Measurements from ENCODE around the gene IL12RB1. TPM values are rescaled to one million over a fixed set of nuclear protein-coding genes. Genes with fewer than 3 reads are reported as not detected.

The IL12RB1 gene
- total RNA-seq, 1 experiment from 2014 or later = not detected

DNA sequence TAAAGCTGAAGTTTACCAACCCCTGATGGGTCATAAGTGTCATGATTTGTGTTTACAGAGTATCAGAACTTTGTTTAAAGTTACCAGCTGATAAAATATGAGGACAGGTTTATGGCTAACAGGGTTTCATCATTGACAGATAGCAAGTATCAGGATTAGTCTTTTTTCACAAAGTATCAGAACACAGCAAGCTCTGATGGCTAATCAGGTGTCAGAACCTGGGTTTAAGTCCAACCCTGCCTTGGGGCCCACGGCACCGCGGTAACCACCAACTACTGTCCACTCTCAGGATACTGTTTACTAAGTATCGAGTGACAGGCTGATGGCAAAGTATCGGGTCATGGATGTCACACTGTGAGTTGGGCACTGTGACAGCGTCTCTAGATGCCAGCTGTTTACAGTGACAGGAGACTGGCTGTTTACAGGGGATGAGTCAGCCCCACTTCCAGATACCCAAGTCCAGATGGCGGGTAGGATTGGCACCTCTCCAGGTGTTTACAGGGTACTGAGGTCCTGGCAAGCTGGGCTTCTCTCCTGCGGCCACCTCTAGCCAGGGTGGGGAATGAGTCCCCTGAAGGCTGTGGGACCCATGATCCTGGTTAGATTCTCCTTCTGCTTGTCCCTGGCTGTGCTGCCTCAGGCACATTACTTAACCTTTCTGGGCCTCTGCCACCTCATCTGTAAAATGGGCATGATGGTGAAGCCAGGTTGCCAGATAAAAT lies 57.0 kb downstream of the IL12RB1 start (continued):
- TF ChIP-seq CEBPB (IDR thresholded peaks at IDR 0.05; ENCODE audit: low read depth) = no peak
- TF ChIP-seq ELF1 (IDR thresholded peaks at IDR 0.05; ENCODE audit: borderline replicate concordance, low read depth) = no peak
- TF ChIP-seq, protein P1, sequence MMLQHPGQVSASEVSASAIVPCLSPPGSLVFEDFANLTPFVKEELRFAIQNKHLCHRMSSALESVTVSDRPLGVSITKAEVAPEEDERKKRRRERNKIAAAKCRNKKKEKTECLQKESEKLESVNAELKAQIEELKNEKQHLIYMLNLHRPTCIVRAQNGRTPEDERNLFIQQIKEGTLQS (IDR thresholded peaks at IDR 0.05) = no peak

DNA sequence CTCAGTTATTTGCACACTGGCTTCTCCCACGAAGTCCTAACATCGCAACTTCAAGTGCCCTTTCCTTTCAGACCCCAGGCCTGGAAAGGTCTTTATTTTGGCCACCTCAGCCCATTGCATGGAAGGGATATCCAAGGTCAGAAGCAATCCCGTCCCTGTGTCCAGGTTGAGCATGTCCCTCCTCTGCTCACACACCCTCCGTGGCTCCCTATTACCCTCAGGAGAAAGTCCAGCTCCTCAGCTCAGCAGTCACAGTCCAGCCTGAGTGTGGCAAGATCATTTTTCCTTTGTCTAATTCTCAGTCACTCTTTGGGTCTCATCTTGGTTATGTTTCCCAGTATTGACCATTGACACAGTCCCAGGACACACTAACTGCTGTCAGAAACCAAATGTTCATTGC lies 59.6 kb downstream of the IL12RB1 start:
- peaks cover 13% of the 10 kb centered on the region for H3K79me2 ChIP-seq (ENCODE audit: insufficient read depth, low read length)
- RAD21 ChIA-PET (ENCODE audit: low non-redundant PET in 1 of 2, low total read pairs in 2 of 2, uncharacterized antibody in 2 of 2, unreplicated experiment in 2 of 2) = no interaction called here
- H3K27me3 ChIP-seq (ENCODE audit: insufficient read depth, low read length) = no peaks in the 10 kb centered on the region
- intact Hi-C loops (cut with micrococcal nuclease) = no loop called here
- peaks cover 17 to 29% of the 10 kb centered on the region in 2 experiments; a peak in 3 of 4 replicates for H3K4me1 ChIP-seq (ENCODE audit: control insufficient read depth in 1 of 2, insufficient read depth in 2 of 2, low read length in 2 of 2)
- H3K27ac ChIP-seq (ENCODE audit: low read depth, low read length) = no peak overlapping the region
- no peak overlapping the region for H2AFZ ChIP-seq (ENCODE audit: low read depth, low read length, poor library complexity, severe bottlenecking)
- H3K4me3 ChIP-seq (replicated peaks in 1 of 2; ENCODE audit: low read depth in 1 of 2, low read length in 2 of 2) = no peak overlapping the region
- ATAC-seq (no peak), DNase-seq (ENCODE audit: low read depth, low spot score) (no peak)
- H3K36me3 ChIP-seq (ENCODE audit: control insufficient read depth in 1 of 2, insufficient read depth in 2 of 2, low read length in 2 of 2) = no peaks in the 10 kb centered on the region
- CTCF ChIA-PET = no interaction called here
- TF ChIP-seq RAD21 (IDR thresholded peaks at IDR 0.05; ENCODE audit: low read depth) (no peak), SIN3A (IDR thresholded peaks at IDR 0.05; ENCODE audit: low read depth) (no peak), POLR2A (IDR thresholded peaks at IDR 0.05; ENCODE audit: borderline replicate concordance, extremely low read depth, insufficient read depth, insufficient read length) (no peak)
- H4K20me1 ChIP-seq (ENCODE audit: insufficient read depth) = no peaks in the 10 kb centered on the region
- no peak overlapping the region for H3K4me2 ChIP-seq (ENCODE audit: low read length)
- H3K9me2 ChIP-seq (ENCODE audit: insufficient read depth) = no peaks in the 10 kb centered on the region
- H3K9me3 ChIP-seq (ENCODE audit: control insufficient read depth in 1 of 2, insufficient read depth in 1 of 2, low read depth in 1 of 2, low read length in 2 of 2) = no peaks in the 10 kb centered on the region
- no TSS peak for BruUV-seq (replicated peaks)
- POLR2A ChIA-PET = no interaction called here
- H3K9ac ChIP-seq (ENCODE audit: low read length) = no peak overlapping the region

DNA sequence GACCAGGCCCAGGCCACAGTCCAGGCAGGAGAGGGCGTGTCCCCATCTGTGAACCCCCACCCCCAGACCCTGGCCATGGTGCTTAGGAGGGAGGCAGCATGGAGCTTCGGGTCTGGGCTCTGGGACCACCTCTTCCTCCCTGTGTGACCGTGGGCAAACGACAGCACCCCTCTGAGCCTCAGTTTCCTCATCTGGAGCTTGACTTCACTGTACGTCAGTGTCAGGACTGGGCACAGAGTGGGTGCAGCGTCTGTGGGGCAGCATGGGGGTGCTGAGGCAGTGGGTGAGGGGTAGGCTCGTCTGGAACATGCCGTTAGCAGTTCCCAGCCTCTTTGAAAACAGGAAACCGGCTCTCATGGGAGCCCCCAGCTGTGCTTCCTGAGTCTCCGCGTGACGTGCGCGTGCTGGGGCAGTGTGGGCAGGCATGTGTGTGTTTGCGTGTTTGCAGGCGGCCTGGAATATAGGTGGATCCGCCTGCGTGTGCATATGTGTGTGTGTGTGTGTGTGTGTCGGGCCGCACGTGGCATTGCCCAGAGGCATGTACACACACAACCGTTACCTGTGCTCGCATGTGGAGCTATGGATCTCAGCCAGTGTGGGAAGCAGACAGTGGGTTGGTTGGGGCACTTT lies 63.0 kb downstream of the IL12RB1 start:
- Histone ChIP-seq H3K79me2 (ENCODE audit: insufficient read depth, low read length) (peaks cover 13% of the 10 kb centered on the region), H3K9me3 (ENCODE audit: control insufficient read depth in 1 of 2, insufficient read depth in 1 of 2, low read depth in 1 of 2, low read length in 2 of 2) (no peaks in the 10 kb centered on the region), H3K36me3 (ENCODE audit: control insufficient read depth in 1 of 2, insufficient read depth in 2 of 2, low read length in 2 of 2) (no peaks in the 10 kb centered on the region), H3K27ac (ENCODE audit: low read depth, low read length) (peak overlapping the region; percentile 66; the same call in 1 of the 2 replicates), H3K27me3 (ENCODE audit: insufficient read depth, low read length) (no peaks in the 10 kb centered on the region), H3K4me3 (replicated peaks in 1 of 2; ENCODE audit: low read depth in 1 of 2, low read length in 2 of 2) (peak overlapping the region in 1 of 2 experiments; percentile 87; a peak in 1 of 4 replicates), H3K9ac (ENCODE audit: low read length) (0 out of 2 replicates have a peak overlapping the region, but pooled peaks have one; percentile 79), H3K4me1 (ENCODE audit: control insufficient read depth in 1 of 2, insufficient read depth in 2 of 2, low read length in 2 of 2) (peaks cover 29 to 45% of the 10 kb centered on the region in 2 experiments), H3K4me2 (ENCODE audit: low read length) (peak overlapping the region; percentile 89), H3K9me2 (ENCODE audit: insufficient read depth) (no peaks in the 10 kb centered on the region), H2AFZ (ENCODE audit: low read depth, low read length, poor library complexity, severe bottlenecking) (no peak overlapping the region), H4K20me1 (ENCODE audit: insufficient read depth) (no peaks in the 10 kb centered on the region)
- ChIA-PET POLR2A (no interaction called here), RAD21 (ENCODE audit: low non-redundant PET in 1 of 2, low total read pairs in 2 of 2, uncharacterized antibody in 2 of 2, unreplicated experiment in 2 of 2) (no interaction called here), CTCF (no interaction called here)
- DNase-seq (ENCODE audit: low read depth, low spot score) (no peak), ATAC-seq (no peak)
- TF ChIP-seq ELF1 (IDR thresholded peaks at IDR 0.05; ENCODE audit: borderline replicate concordance, low read depth) (no peak), POLR2A (IDR thresholded peaks at IDR 0.05; ENCODE audit: borderline replicate concordance, extremely low read depth, insufficient read depth, insufficient read length) (no peak)
- TF ChIP-seq, protein P2, sequence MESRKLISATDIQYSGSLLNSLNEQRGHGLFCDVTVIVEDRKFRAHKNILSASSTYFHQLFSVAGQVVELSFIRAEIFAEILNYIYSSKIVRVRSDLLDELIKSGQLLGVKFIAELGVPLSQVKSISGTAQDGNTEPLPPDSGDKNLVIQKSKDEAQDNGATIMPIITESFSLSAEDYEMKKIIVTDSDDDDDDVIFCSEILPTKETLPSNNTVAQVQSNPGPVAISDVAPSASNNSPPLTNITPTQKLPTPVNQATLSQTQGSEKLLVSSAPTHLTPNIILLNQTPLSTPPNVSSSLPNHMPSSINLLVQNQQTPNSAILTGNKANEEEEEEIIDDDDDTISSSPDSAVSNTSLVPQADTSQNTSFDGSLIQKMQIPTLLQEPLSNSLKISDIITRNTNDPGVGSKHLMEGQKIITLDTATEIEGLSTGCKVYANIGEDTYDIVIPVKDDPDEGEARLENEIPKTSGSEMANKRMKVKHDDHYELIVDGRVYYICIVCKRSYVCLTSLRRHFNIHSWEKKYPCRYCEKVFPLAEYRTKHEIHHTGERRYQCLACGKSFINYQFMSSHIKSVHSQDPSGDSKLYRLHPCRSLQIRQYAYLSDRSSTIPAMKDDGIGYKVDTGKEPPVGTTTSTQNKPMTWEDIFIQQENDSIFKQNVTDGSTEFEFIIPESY (IDR thresholded peaks at IDR 0.05; ENCODE audit: extremely low read depth, insufficient replicate concordance, low read length) = no peak
- intact Hi-C loops (cut with micrococcal nuclease) = no loop called here
- no TSS peak for BruUV-seq (replicated peaks)

Data from HCT116 (cell line).